OCI-LY1 (cell line): Measurements from ENCODE around the gene STK32B.

Source experiments
- H2AFZ ChIP-seq: fragments of 200-600 bp; sonication (generic), shearing (Covaris generic); 2 replicates; pipeline ENCODE4 v1.6.0; 2014; ENCODE audit warnings: antibody characterized with exemption, mild to moderate bottlenecking, low read length
- H3F3A ChIP-seq: fragments of 200-600 bp; sonication (generic), shearing (Covaris generic); 2 replicates; pipeline ENCODE4 v1.6.0; 2014; ENCODE audit warnings: mild to moderate bottlenecking, antibody characterized with exemption, low read length, moderate library complexity; ENCODE audit not compliant: insufficient read depth
- H3K27ac ChIP-seq: fragments of 200-600 bp; sonication (generic); 2 replicates; pipeline ENCODE4 v1.5.1; 2014; ENCODE audit warnings: low read length, mixed run types, mild to moderate bottlenecking, low read depth; ENCODE audit not compliant: poor library complexity, severe bottlenecking
- H3K27me3 ChIP-seq: fragments of 200-600 bp; sonication (generic); 2 replicates; pipeline ENCODE4 v1.6.0; 2014; ENCODE audit warnings: antibody characterized with exemption, mild to moderate bottlenecking, low read length, moderate library complexity; ENCODE audit not compliant: insufficient read depth
- H3K36me3 ChIP-seq: fragments of 200-600 bp; sonication (generic); 2 replicates; pipeline ENCODE4 v1.6.1; 2014; ENCODE audit warnings: mild to moderate bottlenecking, antibody characterized with exemption, low read length, moderate library complexity, mixed read lengths; ENCODE audit not compliant: insufficient read depth
- H3K4me1 ChIP-seq: fragments of 200-600 bp; sonication (generic); 2 replicates; pipeline ENCODE4 v1.5.1; 2014; ENCODE audit warnings: mild to moderate bottlenecking, low read length, moderate library complexity; ENCODE audit not compliant: insufficient read depth, severe bottlenecking
- H3K4me2 ChIP-seq: fragments of 200-600 bp; sonication (generic), shearing (Covaris generic); 2 replicates; pipeline ENCODE4 v1.6.1; 2014; ENCODE audit warnings: low read length
- H3K4me3 ChIP-seq: fragments of 200-600 bp; sonication (generic); 2 replicates; pipeline ENCODE4 v1.5.1; 2014; ENCODE audit warnings: low read length, low read depth, mild to moderate bottlenecking, mixed read lengths; ENCODE audit not compliant: poor library complexity, severe bottlenecking
- H3K79me2 ChIP-seq: fragments of 200-600 bp; shearing (Covaris generic); 2 replicates; pipeline ENCODE4 v1.6.1; 2016; ENCODE audit warnings: mixed run types, low read length, mixed read lengths; ENCODE audit not compliant: insufficient read depth
- H3K9ac ChIP-seq: fragments of 200-600 bp; sonication (generic), shearing (Covaris generic); 2 replicates; pipeline ENCODE4 v1.6.1; 2014; ENCODE audit warnings: mild to moderate bottlenecking, low read length, mixed read lengths
- H3K9me2 ChIP-seq: fragments of 200-600 bp; sonication (generic), shearing (Covaris generic); 2 replicates; pipeline ENCODE4 v1.6.1; 2014; ENCODE audit warnings: low read depth, mild to moderate bottlenecking, low read length, mixed read lengths
- H3K9me3 ChIP-seq: fragments of 200-600 bp; shearing (Covaris generic); 2 replicates; pipeline ENCODE4 v1.6.1; 2014; ENCODE audit warnings: low read length, mixed read lengths
- H4K20me1 ChIP-seq: fragments of 200-600 bp; sonication (generic), shearing (Covaris generic); 2 replicates; pipeline ENCODE4 v1.6.0; 2016; ENCODE audit warnings: mild to moderate bottlenecking, low read length; ENCODE audit not compliant: insufficient read depth
- EZH2 ChIP-seq: fragments of 200-600 bp; sonication (generic), shearing (Covaris generic); IDR thresholded peaks from 2 replicates; pipeline ENCODE4 v1.8.0; 2017; ENCODE audit warnings: borderline replicate concordance, mixed run types, mild to moderate bottlenecking, antibody characterized with exemption, low read length, moderate library complexity, mixed read lengths
- TF ChIP-seq, protein P1 (sequence below): fragments of 200-600 bp; sonication (generic), shearing (Covaris generic); IDR thresholded peaks from 2 replicates; pipeline ENCODE4 v1.5.1; 2017; ENCODE audit warnings: mild to moderate bottlenecking, antibody characterized with exemption, low read length, moderate library complexity, mixed read lengths

The STK32B gene

DNA sequence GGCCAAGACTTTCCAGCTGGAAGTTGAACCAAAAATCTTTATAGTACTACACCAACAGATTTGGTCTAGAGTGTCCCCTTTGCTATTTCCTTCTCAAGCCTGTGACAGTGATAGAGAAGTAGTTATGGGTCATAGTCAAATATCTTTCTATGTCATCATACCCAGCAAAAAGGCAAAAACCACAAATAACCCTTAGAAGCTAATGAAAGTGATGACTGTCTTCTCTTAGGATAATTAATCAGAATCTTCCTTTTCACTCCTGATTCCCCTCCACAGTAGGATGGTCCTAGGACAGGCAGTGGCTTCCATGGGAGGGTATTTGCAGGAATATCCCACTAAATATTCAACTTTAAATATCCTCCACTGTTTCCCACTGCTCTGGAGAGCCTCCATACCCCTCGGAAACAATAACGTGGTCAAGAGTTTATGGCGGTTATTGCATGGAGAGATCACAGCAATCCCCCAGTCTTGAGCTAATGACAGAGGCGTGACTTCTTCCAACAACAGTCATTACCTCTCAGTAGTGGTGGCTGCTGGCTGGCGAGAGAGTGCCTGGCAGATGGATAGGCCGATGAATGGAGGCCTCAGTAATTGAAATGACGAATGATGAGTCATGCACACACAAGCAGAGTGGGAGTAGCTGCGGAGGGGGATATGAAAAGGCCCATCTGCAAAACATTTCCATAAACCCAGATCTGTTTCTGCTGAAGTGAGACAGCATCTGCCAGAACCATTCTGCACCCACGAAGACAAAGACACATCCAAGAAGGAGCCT, 154.9 kb downstream of the STK32B start:
- Histone ChIP-seq H3K4me1 (no peaks in the 10 kb centered on the region), H3K9me3 (no peaks in the 10 kb centered on the region), H3K79me2 (no peaks in the 10 kb centered on the region), H4K20me1 (no peaks in the 10 kb centered on the region), H3K36me3 (no peaks in the 10 kb centered on the region), H3K4me2 (no peak overlapping the region), H2AFZ (no peak overlapping the region), H3K4me3 (no peak overlapping the region), H3K9me2 (no peaks in the 10 kb centered on the region), H3K27ac (no peak overlapping the region), H3K27me3 (no peaks in the 10 kb centered on the region), H3K9ac (no peak overlapping the region), H3F3A (no peaks in the 10 kb centered on the region)
- TF ChIP-seq, protein P1, sequence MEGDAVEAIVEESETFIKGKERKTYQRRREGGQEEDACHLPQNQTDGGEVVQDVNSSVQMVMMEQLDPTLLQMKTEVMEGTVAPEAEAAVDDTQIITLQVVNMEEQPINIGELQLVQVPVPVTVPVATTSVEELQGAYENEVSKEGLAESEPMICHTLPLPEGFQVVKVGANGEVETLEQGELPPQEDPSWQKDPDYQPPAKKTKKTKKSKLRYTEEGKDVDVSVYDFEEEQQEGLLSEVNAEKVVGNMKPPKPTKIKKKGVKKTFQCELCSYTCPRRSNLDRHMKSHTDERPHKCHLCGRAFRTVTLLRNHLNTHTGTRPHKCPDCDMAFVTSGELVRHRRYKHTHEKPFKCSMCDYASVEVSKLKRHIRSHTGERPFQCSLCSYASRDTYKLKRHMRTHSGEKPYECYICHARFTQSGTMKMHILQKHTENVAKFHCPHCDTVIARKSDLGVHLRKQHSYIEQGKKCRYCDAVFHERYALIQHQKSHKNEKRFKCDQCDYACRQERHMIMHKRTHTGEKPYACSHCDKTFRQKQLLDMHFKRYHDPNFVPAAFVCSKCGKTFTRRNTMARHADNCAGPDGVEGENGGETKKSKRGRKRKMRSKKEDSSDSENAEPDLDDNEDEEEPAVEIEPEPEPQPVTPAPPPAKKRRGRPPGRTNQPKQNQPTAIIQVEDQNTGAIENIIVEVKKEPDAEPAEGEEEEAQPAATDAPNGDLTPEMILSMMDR, result no peak
- TF ChIP-seq EZH2, result no peak

DNA sequence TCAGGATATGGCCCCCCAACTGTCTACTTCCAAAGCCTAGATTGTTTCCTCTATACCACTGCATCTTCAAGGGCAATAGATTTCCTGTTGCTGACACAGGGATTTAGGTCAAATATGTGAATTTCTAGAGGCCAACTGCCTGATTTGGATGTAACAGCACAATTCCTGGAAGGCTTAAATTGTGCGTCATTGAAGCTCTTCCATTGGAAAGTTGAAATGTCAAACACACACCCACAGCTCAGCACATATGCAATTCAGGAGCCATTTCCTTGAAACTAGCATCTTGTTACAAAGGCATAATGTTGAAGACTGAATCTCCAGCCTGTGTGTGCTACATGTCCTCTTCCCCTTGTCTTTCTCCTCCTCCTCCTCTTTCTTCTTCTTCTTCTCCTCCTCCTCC, 158.6 kb downstream of the STK32B start:
- TF ChIP-seq, protein P1, result no peak
- no peak for TF ChIP-seq EZH2
- no peak overlapping the region for H3K4me3 ChIP-seq
- H3K36me3 ChIP-seq, result no peaks in the 10 kb centered on the region
- H3K9ac ChIP-seq, result no peak overlapping the region
- H3K27me3 ChIP-seq, result no peaks in the 10 kb centered on the region
- H3K4me1 ChIP-seq, result no peaks in the 10 kb centered on the region
- no peaks in the 10 kb centered on the region for H4K20me1 ChIP-seq
- H3K9me2 ChIP-seq, result no peaks in the 10 kb centered on the region
- no peaks in the 10 kb centered on the region for H3F3A ChIP-seq
- H3K4me2 ChIP-seq, result no peak overlapping the region
- H3K27ac ChIP-seq, result no peak overlapping the region
- H3K9me3 ChIP-seq, result no peaks in the 10 kb centered on the region
- no peak overlapping the region for H2AFZ ChIP-seq
- H3K79me2 ChIP-seq, result no peaks in the 10 kb centered on the region

DNA sequence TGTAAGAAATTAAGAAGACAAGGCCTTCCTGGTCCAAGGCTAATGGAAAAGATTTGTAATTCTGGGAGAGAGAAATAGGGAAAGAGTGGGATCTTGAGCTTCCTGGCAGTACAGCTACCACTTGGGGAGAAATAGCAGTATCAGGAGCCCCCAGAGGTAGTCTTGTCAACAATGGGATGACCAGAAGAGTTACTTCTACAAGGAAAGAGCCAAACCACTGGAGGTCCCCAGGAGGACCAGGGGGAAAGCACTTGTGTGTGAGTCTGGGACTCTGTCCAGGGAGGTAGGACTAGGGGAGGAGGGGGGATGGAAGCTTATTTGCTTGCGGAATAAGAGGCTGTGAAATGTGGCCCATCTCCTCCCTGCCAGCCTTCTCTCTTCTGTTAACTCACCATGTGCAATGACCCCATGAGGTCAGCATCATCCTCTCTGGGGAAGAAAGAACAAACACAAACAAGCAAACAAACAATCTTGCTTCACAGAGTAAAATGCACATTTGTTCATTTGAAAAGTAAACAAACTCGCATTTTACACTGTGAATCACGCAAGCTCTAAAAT, 160.1 kb downstream of the STK32B start:
- H2AFZ ChIP-seq, result no peak overlapping the region
- no peaks in the 10 kb centered on the region for H3K79me2 ChIP-seq
- no peaks in the 10 kb centered on the region for H3K9me3 ChIP-seq
- no peaks in the 10 kb centered on the region for H3K36me3 ChIP-seq
- H3K27me3 ChIP-seq, result no peaks in the 10 kb centered on the region
- H3F3A ChIP-seq, result no peaks in the 10 kb centered on the region
- no peaks in the 10 kb centered on the region for H4K20me1 ChIP-seq
- no peak overlapping the region for H3K9ac ChIP-seq
- no peak overlapping the region for H3K4me3 ChIP-seq
- H3K4me1 ChIP-seq, result no peaks in the 10 kb centered on the region
- no peak overlapping the region for H3K4me2 ChIP-seq
- no peak overlapping the region for H3K27ac ChIP-seq
- TF ChIP-seq, protein P1, result no peak
- H3K9me2 ChIP-seq, result no peaks in the 10 kb centered on the region
